ENCODE results near the gene AMIGO3. TPM values are rescaled to one million over a fixed set of nuclear protein-coding genes. Genes with fewer than 3 reads are reported as not detected.
"Not testable (repeated sequence)": the region's sequence is repeated elsewhere in the genome, so short reads cannot be mapped to it uniquely, and the experiment has no call there.

The AMIGO3 gene
- polyA plus RNA-seq, 1 donor: 2.7 TPM

DNA sequence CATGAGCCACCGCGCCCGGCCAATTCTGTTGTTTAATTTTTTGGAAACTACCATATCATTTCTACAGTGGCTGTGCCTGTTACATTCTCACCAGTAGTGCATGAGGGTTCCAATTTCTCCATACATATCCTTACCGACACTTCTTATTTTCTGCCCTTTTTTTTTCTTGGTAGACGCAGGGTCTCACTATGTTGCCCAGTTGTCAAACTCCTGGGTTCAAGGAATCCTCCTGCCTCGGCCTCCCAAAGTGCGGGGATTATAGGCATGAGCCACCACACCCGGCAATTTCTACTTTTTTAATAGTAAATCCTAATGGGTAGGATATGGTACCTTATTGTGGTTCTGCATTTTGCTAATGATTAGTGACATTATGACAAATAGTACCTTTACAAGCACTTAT, 9.6 kb downstream of the AMIGO3 start:
- DNase-seq (ENCODE audit: low read depth): no peak

DNA sequence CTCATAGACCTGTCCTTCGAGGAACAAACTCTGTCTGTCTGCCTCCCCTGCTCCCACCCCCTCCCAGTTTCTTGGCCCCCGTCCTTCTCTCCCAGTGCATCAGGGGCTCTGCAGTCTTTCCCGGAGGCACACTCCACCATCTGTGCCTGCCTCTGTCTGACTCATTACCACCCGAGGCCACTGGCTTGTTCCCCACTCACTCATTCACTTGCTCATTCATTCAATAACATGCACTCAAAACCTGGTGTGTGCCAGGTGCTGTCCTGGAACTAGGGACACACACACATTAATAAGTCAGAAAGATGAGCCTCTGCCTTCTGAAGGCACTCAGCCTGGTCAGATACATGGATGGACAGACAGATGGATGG, 12.4 kb downstream of the AMIGO3 start:
- no peak for DNase-seq (ENCODE audit: low read depth)

DNA sequence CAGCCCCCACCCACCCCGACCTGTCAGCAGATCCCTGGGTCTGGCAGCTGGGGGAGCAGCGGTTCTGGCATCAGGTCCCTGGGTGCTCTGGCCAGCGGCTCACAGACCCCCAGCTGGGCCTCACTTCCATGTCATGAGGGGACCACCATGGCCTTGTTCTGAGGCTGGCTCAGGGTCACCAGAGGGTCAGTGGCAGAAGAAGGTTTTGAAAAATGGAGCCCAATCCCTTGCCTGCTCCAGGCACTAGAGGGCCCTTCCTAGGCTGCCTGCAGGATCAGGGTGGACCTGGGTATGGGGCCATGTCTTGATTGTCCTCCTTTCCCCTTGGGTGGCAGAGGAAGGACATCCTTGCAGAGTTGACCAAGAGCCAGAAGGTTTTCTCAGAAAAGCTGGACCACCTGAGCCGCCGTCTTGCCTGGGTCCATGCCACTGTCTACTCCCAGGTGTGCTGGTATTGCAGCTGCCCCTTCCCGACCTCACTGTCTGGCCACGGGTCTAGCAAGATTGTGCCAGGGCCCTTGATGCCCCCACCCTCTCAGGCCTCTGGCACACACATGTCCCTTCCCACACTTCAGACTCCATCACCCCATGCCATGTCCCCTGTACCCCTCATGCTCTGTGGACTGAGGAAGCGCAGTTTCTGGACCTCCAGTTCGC, 12.9 kb downstream of the AMIGO3 start:
- no peak for DNase-seq (ENCODE audit: low read depth)

DNA sequence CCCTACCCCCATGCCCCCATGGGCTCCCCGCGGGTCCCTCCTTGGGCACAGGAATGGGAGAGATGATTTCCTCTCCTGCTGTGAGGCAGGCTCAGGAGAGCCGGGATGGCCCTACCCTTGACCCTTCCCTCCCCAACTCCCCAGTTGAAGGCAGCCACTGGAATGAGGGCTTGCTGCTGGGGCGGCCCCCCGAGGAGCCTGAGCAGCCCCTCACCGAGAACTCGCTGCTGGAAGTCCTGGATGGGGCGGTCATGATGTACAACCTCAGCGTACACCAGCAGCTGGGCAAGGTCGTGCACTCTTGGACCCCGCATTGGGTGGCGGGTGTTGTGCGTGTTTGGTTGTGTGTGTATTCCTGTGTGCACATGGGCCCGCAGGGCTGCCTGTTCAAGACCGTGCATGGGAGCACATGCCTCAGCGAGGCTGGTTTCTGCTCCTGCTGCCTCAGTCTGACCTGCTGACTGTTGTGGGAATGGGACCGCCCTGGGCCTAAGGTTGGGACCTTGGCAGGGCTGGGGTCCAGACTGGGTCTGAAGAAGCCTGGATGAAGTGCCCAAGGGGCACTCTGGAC, 14.0 kb downstream of the AMIGO3 start:
- DNase-seq (ENCODE audit: low read depth): no peak

DNA sequence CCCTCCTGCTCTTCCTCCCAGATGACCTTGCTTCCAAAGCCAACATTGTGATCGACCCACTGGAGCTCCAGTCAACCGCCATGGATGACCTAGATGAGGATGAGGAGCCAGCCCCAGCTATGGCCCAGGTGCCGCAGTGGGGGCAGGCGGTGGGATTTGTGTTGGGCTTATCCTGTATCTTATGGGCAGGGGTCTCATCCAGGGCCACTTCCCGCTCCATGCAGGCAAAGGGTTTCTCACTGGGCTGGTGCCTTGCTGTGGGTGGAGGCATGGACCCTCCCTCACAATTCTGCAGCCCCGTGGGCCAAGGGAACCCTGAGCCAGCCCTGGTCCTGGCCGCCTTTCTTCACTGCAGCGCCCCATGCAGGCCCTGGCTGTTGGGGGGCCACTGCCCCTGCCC, 14.9 kb downstream of the AMIGO3 start:
- no peak for DNase-seq (ENCODE audit: low read depth)

DNA sequence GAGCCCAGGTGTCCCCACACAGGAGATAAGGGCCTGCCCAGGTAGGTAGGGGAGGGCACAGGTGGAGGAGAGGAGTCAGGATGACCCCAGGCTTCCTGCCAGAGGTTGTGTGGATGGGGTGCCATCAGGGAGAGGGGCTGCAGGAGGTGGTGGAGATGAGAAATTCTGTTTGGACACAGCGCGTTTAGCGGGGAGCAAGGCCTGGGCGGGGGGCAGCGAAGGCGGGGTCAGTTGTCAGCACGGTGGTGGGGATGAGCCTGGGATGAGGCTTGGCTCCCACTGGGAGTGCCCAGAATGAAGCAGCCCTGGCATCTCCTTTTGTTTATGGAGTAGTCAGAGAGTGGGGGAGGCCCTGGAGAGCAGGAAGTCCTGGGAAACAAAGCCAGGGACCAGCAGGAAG, 15.5 kb downstream of the AMIGO3 start:
- DNase-seq (ENCODE audit: low read depth): no peak

DNA sequence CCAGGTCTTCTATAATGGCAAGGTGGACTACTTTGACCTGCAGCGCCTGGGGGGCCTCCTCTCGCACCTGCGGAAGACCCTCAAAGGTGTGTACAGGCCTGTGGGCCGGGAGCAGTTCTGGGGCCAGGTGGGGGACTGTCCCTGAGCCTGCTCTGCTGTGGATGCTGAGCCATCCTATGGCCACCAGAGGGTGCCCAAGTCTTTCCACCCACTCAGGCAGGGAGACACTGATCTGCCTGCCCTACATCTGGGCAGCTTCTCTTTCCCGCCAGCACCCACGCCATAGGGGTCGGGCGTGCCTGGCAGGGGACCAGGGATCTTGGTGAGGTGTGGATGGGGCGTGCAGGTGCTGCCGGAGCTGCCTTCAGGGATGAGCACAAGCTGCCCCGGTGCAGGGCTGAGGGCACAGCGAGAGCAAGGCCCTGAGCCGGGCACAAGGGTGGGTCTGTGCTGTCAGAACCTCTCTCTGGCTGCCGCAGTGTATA, 16.0 kb downstream of the AMIGO3 start:
- DNase-seq (ENCODE audit: low read depth): no peak

DNA sequence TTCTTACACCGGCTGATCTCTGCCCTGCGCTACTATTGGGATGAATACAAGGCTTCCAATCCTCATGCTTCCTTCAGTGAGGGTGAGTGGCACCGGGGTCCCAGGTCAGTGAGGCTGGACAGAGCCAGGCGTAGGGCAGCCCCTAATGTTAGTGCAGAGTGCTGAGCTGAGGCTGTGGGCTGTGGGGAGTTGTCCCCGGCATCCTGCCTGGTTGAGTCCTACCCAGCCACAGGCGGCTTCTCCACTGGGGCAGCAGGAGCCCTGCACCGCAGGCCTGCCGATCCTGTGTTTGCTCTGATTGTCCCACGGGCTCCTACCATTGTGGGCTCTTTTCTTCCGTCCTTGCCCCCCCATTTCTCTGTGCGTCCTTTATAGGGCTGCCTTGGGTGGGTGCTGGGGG, 16.8 kb downstream of the AMIGO3 start:
- no peak for DNase-seq (ENCODE audit: low read depth)

DNA sequence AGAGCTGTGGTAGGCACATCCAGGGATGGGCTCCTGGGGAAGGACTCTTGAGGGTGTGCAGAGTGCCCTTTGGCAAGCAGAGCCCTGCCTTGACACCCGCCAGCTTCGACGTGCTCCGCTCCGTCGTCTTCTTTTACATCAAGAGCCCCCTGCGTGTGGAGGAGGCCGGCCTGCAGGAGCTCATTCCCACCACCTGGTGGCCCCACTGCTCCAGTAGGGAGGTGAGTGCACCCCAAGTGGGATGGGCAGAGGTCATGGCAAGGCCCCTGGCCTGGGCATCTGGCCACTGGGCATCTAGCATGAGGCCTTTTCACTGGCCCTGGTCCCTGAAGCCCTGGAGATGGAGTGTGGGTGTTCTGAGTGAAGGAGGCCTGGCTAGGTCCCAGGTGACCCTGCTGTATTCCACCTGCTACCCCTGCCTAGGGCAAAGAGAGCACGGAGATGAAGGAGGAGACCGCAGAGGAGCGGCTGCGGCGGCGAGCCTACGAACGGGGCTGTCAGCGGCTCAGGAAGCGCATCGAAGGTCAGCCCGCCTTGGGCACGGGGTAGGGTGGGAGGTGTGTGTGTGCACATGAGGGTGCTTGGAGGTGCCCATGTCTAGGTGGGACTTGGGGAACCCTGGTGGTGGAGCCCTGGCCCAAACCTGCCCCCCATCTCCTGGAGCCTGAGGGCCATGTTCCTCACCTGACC, 18.0 kb downstream of the AMIGO3 start:
- DNase-seq (ENCODE audit: low read depth): no peak

DNA sequence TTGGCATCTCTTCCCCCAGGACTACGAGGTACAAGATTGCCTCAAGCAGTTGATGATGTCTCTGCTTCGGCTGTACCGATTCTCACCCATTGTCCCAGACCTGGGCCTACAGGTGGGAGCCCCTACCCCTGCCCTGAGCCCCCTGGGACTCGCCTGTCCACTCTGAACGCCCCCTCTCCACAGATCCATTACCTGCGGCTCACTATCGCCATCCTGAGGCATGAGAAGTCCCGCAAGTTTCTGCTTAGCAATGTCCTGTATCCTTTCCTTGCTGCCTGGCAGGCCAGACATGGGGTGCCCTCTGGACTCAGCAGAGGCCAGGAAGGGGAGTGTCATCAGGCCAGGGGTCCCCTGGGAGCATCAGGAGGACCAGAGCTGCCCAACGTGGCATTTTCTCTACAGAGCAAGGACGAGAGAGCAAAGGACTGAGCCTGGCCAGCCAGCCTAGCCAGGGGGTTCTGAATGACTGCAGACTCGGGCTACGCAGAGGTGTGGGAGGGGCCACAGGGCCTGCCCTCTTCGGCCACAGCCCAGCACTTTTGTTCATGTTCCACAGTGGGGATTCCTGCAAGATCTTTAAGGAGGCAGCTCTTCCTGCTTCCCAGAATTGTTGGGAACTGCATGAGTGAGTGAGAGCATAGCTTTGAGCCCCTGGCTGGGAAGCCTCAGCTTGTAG, 18.9 kb downstream of the AMIGO3 start:
- no peak for DNase-seq (ENCODE audit: low read depth)

DNA sequence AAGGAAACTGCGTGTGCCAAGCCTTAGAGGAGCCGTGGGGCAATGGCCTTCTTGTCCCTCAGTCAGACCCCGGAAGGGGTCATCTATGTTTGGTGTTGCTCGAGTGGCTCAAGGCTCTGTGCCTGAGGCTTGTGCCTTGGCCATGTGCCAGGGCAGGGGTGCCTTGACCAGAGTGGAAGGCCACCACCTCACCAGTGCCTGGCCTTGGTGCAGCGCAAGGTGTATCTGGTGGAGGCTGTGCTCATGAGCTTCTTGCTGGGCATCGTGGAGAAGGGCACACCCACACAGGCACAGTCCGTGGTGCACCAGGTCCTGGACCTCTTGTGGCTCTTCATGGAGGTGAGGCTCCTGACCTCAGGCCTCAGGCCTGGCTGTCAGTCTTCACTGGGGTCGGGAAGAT, 19.5 kb downstream of the AMIGO3 start:
- DNase-seq (ENCODE audit: low read depth): no peak

DNA sequence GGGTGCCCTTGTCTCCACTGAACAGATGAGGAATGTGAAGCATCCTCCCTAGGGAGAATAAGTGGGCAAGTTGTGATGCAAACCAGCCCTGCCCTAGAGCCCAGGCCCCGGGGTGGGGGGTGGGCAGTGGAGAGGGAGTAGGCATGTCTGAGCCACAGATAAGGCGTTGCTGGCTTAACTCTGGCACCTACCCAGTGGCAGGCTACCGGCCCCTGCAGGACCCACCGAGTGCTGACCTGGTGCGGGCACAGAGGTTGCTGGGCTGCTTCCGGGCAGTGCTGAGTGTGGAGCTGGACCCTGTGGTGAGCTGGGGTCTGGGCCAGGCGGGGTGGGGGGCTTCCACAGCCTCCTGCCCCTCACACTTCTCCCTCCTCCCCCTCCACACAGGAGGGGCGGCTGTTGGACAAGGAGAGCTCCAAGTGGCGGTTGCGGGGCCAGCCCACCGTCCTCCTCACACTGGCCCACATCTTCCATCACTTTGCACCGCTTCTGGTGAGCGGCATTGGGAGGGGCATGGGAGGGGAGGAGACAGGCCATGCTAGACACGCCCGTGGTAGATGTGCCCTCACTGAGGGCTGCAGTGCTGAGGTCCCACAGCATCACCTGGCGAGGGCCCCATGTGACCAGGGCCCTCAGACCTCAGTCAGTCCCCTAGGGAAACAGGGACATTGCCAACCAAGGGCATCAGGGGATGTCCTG, 20.1 kb downstream of the AMIGO3 start:
- DNase-seq (ENCODE audit: low read depth): no peak

DNA sequence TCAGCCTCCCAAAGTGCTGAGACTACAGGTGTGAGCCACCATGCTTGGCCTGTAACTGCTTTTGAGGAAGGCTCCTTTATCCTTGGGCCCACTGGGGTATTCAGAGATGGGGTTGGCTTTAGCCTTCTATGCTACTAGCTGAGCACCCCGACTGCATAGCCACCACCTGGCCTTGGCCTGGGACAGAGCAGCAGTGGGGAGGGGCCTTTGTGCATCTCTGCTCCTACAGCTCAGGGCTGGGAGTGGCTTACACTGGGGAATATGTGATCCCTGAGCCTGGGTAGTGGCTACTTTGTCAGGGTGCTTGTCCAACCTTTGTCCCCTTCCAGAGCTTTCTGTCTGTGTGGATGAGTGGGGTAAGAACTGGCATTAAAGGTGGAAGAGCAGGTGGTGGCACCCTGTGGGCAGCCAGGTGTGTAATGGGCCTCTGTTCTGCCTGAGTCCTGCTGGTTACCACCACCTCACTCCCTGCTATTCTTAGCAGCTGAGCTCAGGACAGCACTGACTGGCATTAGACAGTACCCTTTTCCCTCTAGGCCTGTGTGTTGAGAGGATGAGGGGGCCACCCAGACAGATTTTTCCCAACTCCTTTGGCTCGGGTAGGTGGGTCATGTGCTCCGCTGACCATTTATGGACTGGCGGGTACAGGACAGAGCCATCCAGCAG, 24.0 kb downstream of the AMIGO3 start:
- DNase-seq (ENCODE audit: low read depth): not testable (repeated sequence)

DNA sequence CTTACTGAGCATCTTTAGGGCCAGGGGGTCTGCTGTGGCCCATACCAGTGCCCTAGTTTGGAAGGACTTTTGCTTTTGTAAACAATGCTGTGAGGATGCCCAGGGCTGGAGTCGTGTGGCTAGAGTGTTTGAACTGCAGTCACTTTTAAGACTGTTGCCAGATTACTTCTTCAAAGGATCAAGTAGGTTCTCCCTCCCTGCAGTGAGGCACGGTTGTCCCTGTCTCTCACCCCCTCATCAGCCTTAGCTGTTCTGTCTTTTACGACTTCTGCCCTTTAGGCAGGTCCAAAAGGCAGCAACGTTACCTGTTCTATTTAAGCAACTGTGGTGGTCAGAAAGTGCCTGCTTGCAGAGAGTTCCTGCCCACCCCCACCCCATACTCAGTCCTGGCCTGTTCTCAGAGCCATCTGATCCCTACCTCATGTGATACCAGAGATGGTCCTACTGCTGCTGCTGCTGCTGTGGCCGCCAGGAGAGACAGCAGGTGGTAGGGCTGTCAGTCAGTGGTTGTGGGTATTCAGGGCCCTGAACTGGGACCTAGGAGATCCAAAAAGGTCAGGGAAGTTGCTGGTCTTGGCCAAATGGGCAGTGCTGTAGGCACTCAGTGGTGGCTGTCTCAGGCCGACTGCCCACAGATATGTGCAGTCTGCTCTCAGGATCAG, 24.9 kb downstream of the AMIGO3 start:
- DNase-seq (ENCODE audit: low read depth): not testable (repeated sequence)

DNA sequence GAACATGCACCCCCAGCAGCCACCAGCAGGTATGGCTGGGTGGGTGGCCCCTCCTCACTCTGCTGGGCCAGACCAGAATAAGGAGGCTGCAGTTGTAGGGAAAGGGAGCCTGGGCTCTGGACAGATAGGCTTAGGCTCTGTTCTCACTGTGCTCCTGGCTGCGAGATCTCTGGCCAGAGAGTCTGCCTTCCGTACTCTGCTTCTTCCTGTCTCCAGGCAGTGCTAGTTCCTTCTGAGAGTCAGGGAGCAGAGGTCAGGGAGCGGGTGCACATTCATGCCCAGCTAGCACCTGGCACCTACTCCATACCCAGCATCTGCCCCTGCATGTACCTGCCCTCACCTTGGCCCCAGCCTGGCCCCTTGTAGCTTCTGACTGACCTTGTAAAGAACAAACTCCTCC, 28.0 kb downstream of the AMIGO3 start:
- DNase-seq (ENCODE audit: low read depth): not testable (repeated sequence)

DNA sequence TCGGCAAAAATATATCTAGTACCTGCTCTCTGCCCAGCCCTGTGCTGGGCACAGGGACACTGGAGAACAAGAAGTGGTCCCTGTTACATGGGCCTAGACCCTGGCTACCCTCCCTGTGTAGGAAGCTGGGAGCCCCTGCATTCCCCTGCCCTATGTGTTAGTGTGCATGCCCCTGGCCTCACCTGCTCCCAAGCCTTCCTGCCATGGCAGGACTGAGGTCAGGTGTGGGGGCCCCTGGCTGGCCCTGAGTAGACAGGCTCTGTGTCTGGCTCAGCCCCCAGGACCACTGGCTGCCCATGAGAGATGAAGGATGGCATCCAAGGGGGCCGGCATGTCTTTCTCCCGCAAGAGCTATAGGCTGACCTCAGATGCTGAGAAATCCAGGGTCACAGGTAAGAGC, 28.6 kb downstream of the AMIGO3 start:
- not testable (repeated sequence) for DNase-seq (ENCODE audit: low read depth)

DNA sequence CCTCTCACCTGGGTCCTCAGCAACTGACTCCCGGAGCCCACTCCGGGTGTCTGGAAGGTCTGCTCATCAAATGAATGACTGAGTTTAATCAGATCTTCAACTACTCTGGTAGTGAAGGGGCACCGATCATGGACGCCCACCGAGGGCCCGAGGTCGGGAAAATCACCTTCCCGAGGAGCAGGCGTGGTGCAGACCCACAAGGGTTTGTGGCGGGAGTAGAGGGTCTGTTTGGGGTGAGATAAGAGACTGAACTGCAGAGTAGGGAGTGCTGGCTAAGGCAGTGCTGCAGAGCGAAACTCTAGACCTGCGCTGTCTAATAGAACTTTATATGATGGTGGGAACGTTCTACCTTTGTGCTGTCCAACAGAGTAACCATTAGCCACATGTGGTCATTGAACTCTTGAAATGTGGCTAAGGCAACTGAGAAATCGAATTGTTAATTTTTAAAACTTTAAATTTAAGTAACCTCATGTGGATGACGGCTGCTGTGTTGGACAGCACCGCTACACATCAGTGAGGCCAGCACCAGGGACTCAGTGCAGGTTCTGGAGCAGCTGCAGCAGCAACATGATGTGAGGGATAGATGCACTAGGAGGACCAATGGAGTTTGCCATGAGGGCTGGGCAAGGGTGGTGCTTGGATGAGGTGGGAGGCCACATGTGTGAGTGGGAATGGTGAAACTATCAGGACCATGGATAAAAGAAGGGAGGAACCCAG, 29.4 kb downstream of the AMIGO3 start:
- not testable (repeated sequence) for DNase-seq (ENCODE audit: low read depth)

DNA sequence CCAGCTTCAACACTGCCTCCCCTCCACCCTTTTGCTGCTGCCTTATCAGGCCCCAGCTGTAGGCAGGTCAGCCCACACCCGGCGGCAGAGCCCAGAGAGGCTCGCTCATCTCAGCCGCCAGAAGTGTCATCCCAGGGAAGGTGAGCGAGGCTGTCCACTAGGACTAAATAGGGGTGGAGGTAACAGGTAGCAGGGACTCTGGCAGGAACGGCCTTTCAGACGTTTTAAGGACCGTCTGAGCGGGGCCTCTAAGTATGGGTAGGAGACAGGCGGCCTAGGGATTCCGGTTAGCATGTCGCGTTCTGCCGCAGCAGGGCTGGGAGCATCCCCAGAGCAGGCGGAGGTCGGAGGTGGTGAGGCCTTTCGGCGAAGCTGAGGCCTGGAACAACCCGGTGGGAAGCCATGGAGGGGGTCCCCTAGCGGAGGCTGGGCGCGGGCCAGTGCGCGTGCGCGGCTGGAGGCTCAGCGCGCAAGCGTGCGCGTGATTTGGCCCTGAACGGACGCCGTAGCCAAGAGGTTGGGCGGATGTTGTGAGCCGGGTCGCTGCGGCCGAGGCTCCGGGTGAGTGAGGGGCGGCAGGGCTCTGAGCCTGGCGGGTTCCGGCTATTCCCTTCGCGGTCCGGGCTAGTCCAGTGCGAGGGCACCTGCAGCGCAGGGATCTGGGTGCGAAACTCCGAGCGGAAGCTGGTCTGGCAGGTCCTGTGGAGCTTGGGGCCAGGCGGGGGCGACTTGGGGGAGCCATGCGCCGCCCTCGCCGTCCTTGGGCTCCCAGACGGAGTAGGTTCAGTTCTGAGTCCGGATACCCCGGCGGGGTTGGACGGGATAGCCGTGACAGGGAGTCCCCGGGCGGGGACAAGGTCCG, 30.2 kb downstream of the AMIGO3 start, which contains the start of the genes MST1 and RNF123:
MST1 (minus strand) TSS at position 429 of the 862 bp plus-strand sequence. CDS start 783 bp downstream, outside the sequence.
RNF123 (plus strand) TSS at position 512 of the 862 bp plus-strand sequence. CDS start 1,609 bp downstream, outside the sequence.
- DNase-seq (ENCODE audit: low read depth): peak; percentile 78

Data from forelimb muscle (tissue), 1 donor.